Stimulated activated CD8-positive, alpha-beta memory T cell treated with anti-CD3 and anti-CD28 coated beads, Interleukin-7, amount 100 ng/mL, for 24 hours (primary cell): ENCODE results near the gene PDE11A.
A peak's percentile ranks its signal among the peaks of the same experiment; 100 is the strongest.

Source experiments
- DNase-seq: peaks from one replicate; pipeline ENCODE4 v3.0.0-alpha.2; 2020; ENCODE audit warnings: low read depth

PDE11A gene

GRCh38 chr2:177628831-177629230 is 443.7 kb downstream of the PDE11A start:
- DNase-seq: no peak

- no peak for DNase-seq
These were observed 446.6 kb downstream of the PDE11A start for GRCh38 chr2:177625744-177626650.

GRCh38 chr2:177622521-177622920 is 450.1 kb downstream of the PDE11A start:
- DNase-seq: no peak

- no peak for DNase-seq
These were observed 452.6 kb downstream of the PDE11A start for GRCh38 chr2:177619986-177620385.

- no peak for DNase-seq
These were observed 453.1 kb downstream of the PDE11A start for GRCh38 chr2:177619461-177619860.

GRCh38 chr2:177618255-177619253 is 454.0 kb downstream of the PDE11A start:
- peak; percentile 86 for DNase-seq

- DNase-seq: no peak
These were observed 454.7 kb downstream of the PDE11A start for GRCh38 chr2:177617849-177618248.

- DNase-seq: no peak
These were observed 455.8 kb downstream of the PDE11A start for GRCh38 chr2:177616731-177617130.

GRCh38 chr2:177616066-177616465 is 456.5 kb downstream of the PDE11A start:
- no peak for DNase-seq

- DNase-seq: no peak
These were observed 459.9 kb downstream of the PDE11A start for GRCh38 chr2:177612659-177613058.

- no peak for DNase-seq
These were observed 461.2 kb downstream of the PDE11A start for GRCh38 chr2:177611310-177611886.

- DNase-seq: no peak
These were observed 461.8 kb downstream of the PDE11A start for GRCh38 chr2:177610813-177611212.

- DNase-seq: no peak
These were observed 465.9 kb downstream of the PDE11A start for GRCh38 chr2:177606636-177607035.

GRCh38 chr2:177604271-177605065 is 468.1 kb downstream of the PDE11A start:
- DNase-seq: no peak

- DNase-seq: no peak
These were observed 468.8 kb downstream of the PDE11A start for GRCh38 chr2:177603768-177604167.

GRCh38 chr2:177603181-177603580 is 469.4 kb downstream of the PDE11A start:
- DNase-seq: no peak

GRCh38 chr2:177602611-177603164 is 469.9 kb downstream of the PDE11A start:
- DNase-seq: no peak

- no peak for DNase-seq
These were observed 471.7 kb downstream of the PDE11A start for GRCh38 chr2:177600917-177601316.

- DNase-seq: no peak
These were observed 472.6 kb downstream of the PDE11A start for GRCh38 chr2:177599956-177600355.

GRCh38 chr2:177599139-177599688 is 473.4 kb downstream of the PDE11A start:
- no peak for DNase-seq
